Esophagus squamous epithelium (tissue), 4 donors: ENCODE results near the gene PRKAA1.

Experiments
- CTCF ChIP-seq, 6 experiments: fragments of 450-650 bp in 4 of 6; fragments of 200-600 bp in 2 of 6; sonication (generic) in 2 of 6; IDR thresholded peaks; one replicate each; pipeline ENCODE4 v1.5.1; 2016 to 2019; ENCODE audit warnings: antibody characterized with exemption in 6 of 6, mild to moderate bottlenecking in 4 of 6, moderate library complexity in 4 of 6
- POLR2A ChIP-seq, 4 donors: fragments of 450-650 bp; IDR thresholded peaks; one replicate each; pipeline ENCODE4 v1.6.1; 2017; ENCODE audit warnings: antibody characterized with exemption in 4 of 4, mild to moderate bottlenecking in 4 of 4, moderate library complexity in 3 of 4

GRCh38 chr5:40762705-40763104 is 35.5 kb downstream of the PRKAA1 start:
- TF ChIP-seq CTCF (IDR thresholded peaks at IDR 0.05) (no peak), POLR2A (IDR thresholded peaks at IDR 0.05) (no peak)
